ENCODE measurements around the gene GSK3B. TPM values are rescaled to one million over a fixed set of nuclear protein-coding genes. Genes with fewer than 3 reads are reported as not detected.
A peak's percentile ranks its signal among the peaks of the same experiment; 100 is the strongest.
"Not testable (repeated sequence)": the region's sequence is repeated elsewhere in the genome, so short reads cannot be mapped to it uniquely, and the experiment has no call there.

The GSK3B gene
- total and polyA plus RNA-seq, 8 donors: 6.2 to 59.1 (median 15.6) TPM

- no peak for DNase-seq
- H3K27me3 ChIP-seq: no peaks in the 10 kb centered on the region
- 93 to 95% (median 94%) methylated on average over 2 of the region's 2 CpGs for WGBS, 5 donors
- peaks cover 5 to 59% (median 28%) of the 10 kb centered on the region in 4 donors for H3K4me1 ChIP-seq
- intact Hi-C loops (cut with DNase I; ENCODE audit: low total_unique reads): no loop called here
- H3K9me3 ChIP-seq: no peaks in the 10 kb centered on the region
- H3K4me3 ChIP-seq: no peak overlapping the region
- no peak for TF ChIP-seq POLR2A (IDR thresholded peaks at IDR 0.05)
- no peak for TF ChIP-seq EP300 (IDR thresholded peaks at IDR 0.05)
- no peak for TF ChIP-seq POLR2AphosphoS5 (IDR thresholded peaks at IDR 0.05)
- TF ChIP-seq CTCF (IDR thresholded peaks at IDR 0.05): no peak
- no peaks in the 10 kb centered on the region for H3K36me3 ChIP-seq
- H3K27ac ChIP-seq: no peak overlapping the region
These were observed 71.5 kb downstream of the GSK3B start for GRCh38 chr3:120022729-120023128.

GRCh38 chr3:120021523-120021922 is 72.7 kb downstream of the GSK3B start:
- Histone ChIP-seq H3K9me3 (no peaks in the 10 kb centered on the region), H3K27me3 (no peaks in the 10 kb centered on the region), H3K36me3 (no peaks in the 10 kb centered on the region), H3K4me1 (peaks cover 6 to 70% (median 31%) of the 10 kb centered on the region in 4 donors), H3K4me3 (no peak overlapping the region), H3K27ac (no peak overlapping the region)
- TF ChIP-seq CTCF (IDR thresholded peaks at IDR 0.05) (no peak), POLR2A (IDR thresholded peaks at IDR 0.05) (no peak)
- DNase-seq: no peak
- intact Hi-C loops (cut with DNase I; ENCODE audit: low total_unique reads): no loop called here

- H3K36me3 ChIP-seq: no peaks in the 10 kb centered on the region
- TF ChIP-seq EP300 (IDR thresholded peaks at IDR 0.05) (no peak), POLR2AphosphoS5 (IDR thresholded peaks at IDR 0.05) (no peak), POLR2A (IDR thresholded peaks at IDR 0.05) (no peak), CTCF (IDR thresholded peaks at IDR 0.05) (no peak)
- DNase-seq: no peak
- WGBS, 5 donors: 87 to 92% (median 90%) methylated on average over 3 of the region's 3 CpGs
- no peak overlapping the region for H3K27ac ChIP-seq
- intact Hi-C loops (cut with DNase I; ENCODE audit: low total_unique reads): no loop called here
- H3K4me1 ChIP-seq: peaks cover 12 to 76% (median 48%) of the 10 kb centered on the region in 4 donors
- no peaks in the 10 kb centered on the region for H3K9me3 ChIP-seq
- H3K4me3 ChIP-seq: no peak overlapping the region
- H3K27me3 ChIP-seq: no peaks in the 10 kb centered on the region
These were observed 75.9 kb downstream of the GSK3B start for GRCh38 chr3:120018299-120018698.

GRCh38 chr3:120017692-120018091 is 76.6 kb downstream of the GSK3B start:
- peaks cover 15 to 79% (median 49%) of the 10 kb centered on the region in 4 donors for H3K4me1 ChIP-seq
- intact Hi-C loops (cut with DNase I; ENCODE audit: low total_unique reads): no loop called here
- no peak for TF ChIP-seq POLR2AphosphoS5 (IDR thresholded peaks at IDR 0.05)
- no peak for TF ChIP-seq POLR2A (IDR thresholded peaks at IDR 0.05)
- H3K4me3 ChIP-seq: no peak overlapping the region
- no peaks in the 10 kb centered on the region for H3K36me3 ChIP-seq
- no peaks in the 10 kb centered on the region for H3K27me3 ChIP-seq
- 31 to 71% (median 61%) methylated on average over 3 of the region's 3 CpGs for WGBS, 5 donors
- no peak overlapping the region for H3K27ac ChIP-seq
- DNase-seq: no peak
- no peaks in the 10 kb centered on the region for H3K9me3 ChIP-seq

- Histone ChIP-seq H3K36me3 (no peaks in the 10 kb centered on the region), H3K9me3 (no peaks in the 10 kb centered on the region), H3K4me3 (no peak overlapping the region), H3K4me1 (peaks cover 15 to 75% (median 43%) of the 10 kb centered on the region in 4 donors), H3K27me3 (no peaks in the 10 kb centered on the region), H3K27ac (peak overlapping the region in 1 of 5 donors; percentile 44)
- intact Hi-C loops (cut with DNase I; ENCODE audit: low total_unique reads): no loop called here
- no peak for TF ChIP-seq POLR2AphosphoS5 (IDR thresholded peaks at IDR 0.05)
- TF ChIP-seq EP300 (IDR thresholded peaks at IDR 0.05): no peak
- no peak for TF ChIP-seq CTCF (IDR thresholded peaks at IDR 0.05)
- no peak for TF ChIP-seq POLR2A (IDR thresholded peaks at IDR 0.05)
- peak in 1 of 2 donors; percentile 9 for DNase-seq
- 10 to 23% (median 16%) methylated on average over 3 of the region's 3 CpGs for WGBS, 5 donors
These were observed 80.8 kb downstream of the GSK3B start for GRCh38 chr3:120013481-120013880.

- 97 to 99% (median 99%) methylated on average over 3 of the region's 3 CpGs for WGBS, 5 donors
- peaks cover 0 to 30% (median 14%) of the 10 kb centered on the region in 4 donors for H3K4me1 ChIP-seq
- H3K36me3 ChIP-seq; H3K27ac ChIP-seq; H3K9me3 ChIP-seq; intact Hi-C loops (cut with DNase I; ENCODE audit: low total_unique reads); H3K4me3 ChIP-seq; H3K27me3 ChIP-seq; DNase-seq: not testable (repeated sequence)
These were observed 88.5 kb downstream of the GSK3B start for GRCh38 chr3:120005741-120006140.

GRCh38 chr3:120004008-120004498 is 90.2 kb downstream of the GSK3B start:
- H3K4me3 ChIP-seq; intact Hi-C loops (cut with DNase I; ENCODE audit: low total_unique reads); H3K27ac ChIP-seq; H3K9me3 ChIP-seq; H3K27me3 ChIP-seq: not testable (repeated sequence)
- WGBS, 5 donors: 56 to 78% (median 73%) methylated on average over 11 of the region's 11 CpGs
- DNase-seq: peak in 1 of 2 donors; percentile 35
- H3K36me3 ChIP-seq: peaks cover 0 to 11% (median 3%) of the 10 kb centered on the region in 4 donors
- peaks cover 0 to 22% (median 14%) of the 10 kb centered on the region in 4 donors for H3K4me1 ChIP-seq

Data from stomach (tissue), 9 donors.